Esophagus squamous epithelium (tissue), 4 donors: ENCODE data around the gene MAG.

Experiments
- CTCF ChIP-seq, 6 experiments: fragments of 450-650 bp in 4 of 6; fragments of 200-600 bp in 2 of 6; sonication (generic) in 2 of 6; IDR thresholded peaks; one replicate each; pipeline ENCODE4 v1.5.1; 2016 to 2019; ENCODE audit warnings: antibody characterized with exemption in 6 of 6, mild to moderate bottlenecking in 4 of 6, moderate library complexity in 4 of 6
- POLR2A ChIP-seq, 4 donors: fragments of 450-650 bp; IDR thresholded peaks; one replicate each; pipeline ENCODE4 v1.6.1; 2017; ENCODE audit warnings: antibody characterized with exemption in 4 of 4, mild to moderate bottlenecking in 4 of 4, moderate library complexity in 3 of 4

DNA sequence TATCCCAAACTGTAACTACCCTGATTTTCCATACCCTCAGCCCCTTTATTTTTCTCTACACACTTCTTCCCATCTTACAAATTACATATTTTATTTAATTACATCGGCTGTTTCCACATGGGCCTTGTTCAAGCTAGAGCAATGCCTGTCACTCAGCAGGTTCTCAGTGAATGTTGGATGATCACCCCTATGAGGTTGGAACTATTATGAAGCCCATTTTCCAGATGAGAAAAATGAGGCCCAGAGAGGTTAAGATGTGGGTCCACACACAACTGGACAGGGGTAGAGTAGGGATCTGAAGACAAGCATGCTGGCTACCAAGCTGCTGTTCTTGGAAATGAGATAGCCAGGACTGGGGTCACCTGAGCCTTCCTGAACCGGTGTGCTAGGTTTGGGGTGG, 10.0 kb downstream of the MAG start:
- TF ChIP-seq CTCF (IDR thresholded peaks at IDR 0.05) (no peak), POLR2A (IDR thresholded peaks at IDR 0.05) (no peak)
